CD14-positive monocyte (primary cell): ENCODE measurements around the gene ZFP57. TPM values are rescaled to one million over a fixed set of nuclear protein-coding genes. Genes with fewer than 3 reads are reported as not detected.

Experiments
- DNase-seq, 3 donors: peaks; one replicate each; pipeline ENCODE4 v3.0.0-alpha.2; 2011 to 2022
- H2AFZ ChIP-seq: 2 replicates; pipeline ENCODE4 v1.6.0; 2012; ENCODE audit warnings: mild to moderate bottlenecking, low read depth, low read length, inconsistent platforms; ENCODE audit not compliant: insufficient read depth, poor library complexity, severe bottlenecking
- H3K27ac ChIP-seq, 2 donors: 1 replicate in 1 of 2; 2 replicates in 1 of 2; pipeline ENCODE4 v1.5.1; 2012 to 2013; ENCODE audit warnings: low read length in 2 of 2, control low read depth in 1 of 2, inconsistent platforms in 1 of 2, low read depth in 1 of 2, mild to moderate bottlenecking in 1 of 2
- H3K27me3 ChIP-seq, 2 donors: one replicate each; pipeline versions ENCODE4 v1.6.0 to v1.6.1; 2011 to 2013; ENCODE audit warnings: low read length in 2 of 2; ENCODE audit not compliant: control insufficient read depth in 2 of 2, insufficient read depth in 2 of 2
- H3K36me3 ChIP-seq, 2 donors: replicated peaks in 1 of 2; 1 replicate in 1 of 2; 2 replicates in 1 of 2; pipeline versions ENCODE4 v1.5.1 to v1.6.1; 2012 to 2013; ENCODE audit warnings: low read length in 2 of 2, control low read depth in 1 of 2, inconsistent platforms in 1 of 2, mild to moderate bottlenecking in 1 of 2; ENCODE audit not compliant: insufficient read depth in 2 of 2, control insufficient read depth in 1 of 2
- H3K4me1 ChIP-seq, 2 donors: 1 replicate in 1 of 2; 2 replicates in 1 of 2; pipeline versions ENCODE4 v1.5.1 to v1.6.1; 2012 to 2013; ENCODE audit warnings: low read length in 2 of 2, control low read depth in 1 of 2, inconsistent platforms in 1 of 2, mild to moderate bottlenecking in 1 of 2, moderate library complexity in 1 of 2; ENCODE audit not compliant: insufficient read depth in 2 of 2, control insufficient read depth in 1 of 2
- H3K4me2 ChIP-seq: replicated peaks from 2 replicates; pipeline ENCODE3; 2012; ENCODE audit warnings: low read length, moderate library complexity, mild to moderate bottlenecking; ENCODE audit not compliant: poor library complexity, severe bottlenecking; ENCODE audit errors: extremely low read depth
- H3K4me3 ChIP-seq, 3 experiments: fragments of 200-600 bp in 1 of 3; sonication (generic) in 1 of 3; replicated peaks in 1 of 3; 1 replicate in 2 of 3; 2 replicates in 1 of 3; pipeline ENCODE4 v1.5.1; 2011 to 2013; ENCODE audit warnings: low read length in 3 of 3, mild to moderate bottlenecking in 3 of 3, control low read depth in 2 of 3, low read depth in 2 of 3, inconsistent platforms in 1 of 3, moderate library complexity in 1 of 3
- H3K79me2 ChIP-seq: 2 replicates; pipeline ENCODE4 v1.6.0; 2012; ENCODE audit warnings: mild to moderate bottlenecking, control low read depth, inconsistent platforms, low read length, moderate library complexity; ENCODE audit not compliant: insufficient read depth
- H3K9ac ChIP-seq: 2 replicates; pipeline ENCODE4 v1.6.0; 2017; ENCODE audit warnings: low read length, mild to moderate bottlenecking; ENCODE audit not compliant: insufficient read depth, poor library complexity, severe bottlenecking
- H3K9me3 ChIP-seq, 2 donors: replicated peaks in 1 of 2; 1 replicate in 1 of 2; 2 replicates in 1 of 2; pipeline versions ENCODE4 v1.5.1 to v1.6.1; 2012 to 2013; ENCODE audit warnings: low read length in 2 of 2, control low read depth in 1 of 2; ENCODE audit not compliant: control insufficient read depth in 1 of 2, insufficient read depth in 1 of 2
- H4K20me1 ChIP-seq: 2 replicates; pipeline ENCODE4 v1.6.0; 2012; ENCODE audit warnings: mild to moderate bottlenecking, low read length, control low read depth, moderate library complexity; ENCODE audit not compliant: insufficient read depth
- H3K27ac Mint-ChIP-seq, 7 donors: one replicate each; pipeline ENCODE4 v1.8.0; 2020; ENCODE audit warnings: mild to moderate bottlenecking in 7 of 7, mixed read lengths in 7 of 7, moderate library complexity in 6 of 7, inconsistent platforms in 2 of 7
- H3K27me3 Mint-ChIP-seq, 3 donors: one replicate each; pipeline ENCODE4 v1.8.0; 2021 to 2022; ENCODE audit warnings: low read depth in 3 of 3, mild to moderate bottlenecking in 3 of 3, mixed read lengths in 3 of 3, moderate library complexity in 3 of 3, inconsistent platforms in 1 of 3
- H3K36me3 Mint-ChIP-seq, 2 donors: one replicate each; pipeline ENCODE4 v1.8.0; 2020; ENCODE audit warnings: mixed read lengths in 2 of 2, inconsistent platforms in 1 of 2, mild to moderate bottlenecking in 1 of 2
- H3K4me1 Mint-ChIP-seq: one replicate; pipeline ENCODE4 v1.8.0; 2020; ENCODE audit warnings: mild to moderate bottlenecking, mixed read lengths
- H3K4me3 Mint-ChIP-seq, 2 donors: one replicate each; pipeline ENCODE4 v1.8.0; 2020; ENCODE audit warnings: mild to moderate bottlenecking in 2 of 2, mixed read lengths in 2 of 2, moderate library complexity in 1 of 2
- H3K9me3 Mint-ChIP-seq, 7 donors: one replicate each; pipeline ENCODE4 v1.8.0; 2020 to 2022; ENCODE audit warnings: mixed read lengths in 7 of 7, mild to moderate bottlenecking in 6 of 7, moderate library complexity in 6 of 7, inconsistent platforms in 2 of 7
- CTCF ChIP-seq: fragments of 200-600 bp; IDR thresholded peaks from one replicate; pipeline ENCODE4 v1.8.0; 2022; ENCODE audit warnings: antibody characterized with exemption, mild to moderate bottlenecking
- WGBS: methylation state at CpG from one replicate; pipeline ENCODE4 v1.1.5; 2013; ENCODE audit warnings: missing lambda C conversion rate; ENCODE audit not compliant: insufficient coverage; 5-methylcytosine and 5-hydroxymethylcytosine counted together
- intact Hi-C, 2 donors: fragments of 100-400 bp; cut with micrococcal nuclease; formaldehyde crosslinking; loops; one replicate each; pipeline versions ENCODE4 v1.15.0 to v1.15.1; 2023
- polyA plus RNA-seq, 3 donors: library from polyadenylated mRNA; depleted of rRNA in 1 of 3; unstranded in 2 of 3; stranded (reverse) in 1 of 3; fragments of 300-500 nt in 2 of 3; fragments of >200 nt in 1 of 3; fragmentation: Illumina TruSeq in 2 of 3; gene quantifications; 1 replicate in 2 of 3; 2 replicates in 1 of 3; pipeline ENCODE4 v1.2.3, GENCODE V29; 2012 to 2021

Gene ZFP57
- polyA plus RNA-seq, 3 donors: 0.72 TPM; not detected in 2

GRCh38 chr6:29685718-29686326, 4.9 kb upstream of the ZFP57 start:
- H4K20me1 ChIP-seq: no peaks in the 10 kb centered on the region
- H3K79me2 ChIP-seq: no peaks in the 10 kb centered on the region
- H3K9me3 Mint-ChIP-seq: peaks cover 0 to 10% (median 1%) of the 10 kb centered on the region in 7 donors
- intact Hi-C loops: no loop called here
- no peak overlapping the region for H3K27ac ChIP-seq
- H3K9me3 ChIP-seq: no peaks in the 10 kb centered on the region
- no peaks in the 10 kb centered on the region for H3K4me1 ChIP-seq
- peaks cover 2% of the 10 kb centered on the region for H3K4me1 Mint-ChIP-seq
- peak overlapping the region in 1 of 2 donors; percentile 65 for H3K4me3 Mint-ChIP-seq
- H3K27me3 ChIP-seq: no peaks in the 10 kb centered on the region
- TF ChIP-seq CTCF: no peak
- 75% methylated on average over 9 of the region's 15 CpGs for WGBS
- no peaks in the 10 kb centered on the region for H3K36me3 ChIP-seq
- no peaks in the 10 kb centered on the region for H3K36me3 Mint-ChIP-seq
- no peak overlapping the region for H3K4me3 ChIP-seq
- no peak overlapping the region for H3K4me2 ChIP-seq
- peaks cover 1 to 16% (median 3%) of the 10 kb centered on the region in 3 donors for H3K27me3 Mint-ChIP-seq
- H3K9ac ChIP-seq: no peak overlapping the region
- peak overlapping the region; percentile 24 for H2AFZ ChIP-seq
- no peak overlapping the region for H3K27ac Mint-ChIP-seq
- no peak for DNase-seq

GRCh38 chr6:29681811-29682210, 859 bp upstream of the ZFP57 start:
- Histone ChIP-seq H3K9ac (no peak overlapping the region), H4K20me1 (no peaks in the 10 kb centered on the region), H3K79me2 (no peaks in the 10 kb centered on the region), H3K4me1 (no peaks in the 10 kb centered on the region), H3K36me3 (no peaks in the 10 kb centered on the region), H3K27me3 (no peaks in the 10 kb centered on the region), H3K27ac (no peak overlapping the region), H3K4me2 (no peak overlapping the region), H2AFZ (no peak overlapping the region), H3K9me3 (peaks cover 0 to 7% of the 10 kb centered on the region in 2 donors), H3K4me3 (no peak overlapping the region)
- 95% methylated on average over 6 of the region's 8 CpGs for WGBS
- peaks cover 7% of the 10 kb centered on the region for H3K4me1 Mint-ChIP-seq
- intact Hi-C loops: no loop called here
- no peak overlapping the region for H3K4me3 Mint-ChIP-seq
- H3K36me3 Mint-ChIP-seq: no peaks in the 10 kb centered on the region
- H3K27me3 Mint-ChIP-seq: peaks cover 9 to 21% (median 10%) of the 10 kb centered on the region in 3 donors
- H3K27ac Mint-ChIP-seq: no peak overlapping the region
- DNase-seq: no peak
- TF ChIP-seq CTCF: no peak
- peaks cover 0 to 8% (median 4%) of the 10 kb centered on the region in 7 donors for H3K9me3 Mint-ChIP-seq
